CD4-positive, alpha-beta memory T cell (primary cell): ENCODE data around the gene DSTN. TPM values are rescaled to one million over a fixed set of nuclear protein-coding genes. Genes with fewer than 3 reads are reported as not detected.

ENCODE experiments used
- CTCF ChIA-PET: fragments of 350-600 bp; sonication (Branson Sonifier 250); formaldehyde crosslinking; loops from one replicate; lab custom pipeline; 2021; ENCODE audit warnings: inconsistent platforms; ENCODE audit not compliant: partially characterized antibody; lab: Charles Lee
- POLR2A ChIA-PET: fragments of 350-600 bp; sonication (Branson Sonifier 250); formaldehyde crosslinking; loops from one replicate; lab custom pipeline; 2021; ENCODE audit not compliant: partially characterized antibody; lab: Charles Lee
- DNase-seq, 5 donors: peaks; one replicate each; pipeline versions ENCODE4 v3.0.0 to v3.0.0-alpha.2; 2020 to 2022; ENCODE audit warnings: mixed read lengths in 1 of 5
- H3K27ac ChIP-seq: one replicate; pipeline ENCODE4 v1.7.0; 2013; ENCODE audit warnings: low read depth, low read length
- H3K27me3 ChIP-seq: 2 replicates; pipeline ENCODE4 v1.7.0; 2013; ENCODE audit warnings: mild to moderate bottlenecking, low read length, moderate library complexity; ENCODE audit not compliant: insufficient read depth
- H3K36me3 ChIP-seq: 2 replicates; pipeline ENCODE4 v1.7.0; 2013; ENCODE audit warnings: mild to moderate bottlenecking, low read length, moderate library complexity; ENCODE audit not compliant: insufficient read depth
- H3K4me1 ChIP-seq: 2 replicates; pipeline ENCODE4 v1.7.0; 2013; ENCODE audit warnings: mild to moderate bottlenecking, low read length, moderate library complexity; ENCODE audit not compliant: insufficient read depth
- H3K4me3 ChIP-seq, 2 donors: one replicate each; pipeline ENCODE4 v1.7.0; 2013; ENCODE audit warnings: low read length in 2 of 2, mild to moderate bottlenecking in 1 of 2
- H3K9me3 ChIP-seq, 2 donors: one replicate each; pipeline ENCODE4 v1.7.0; 2013; ENCODE audit warnings: low read length in 2 of 2, control low read depth in 1 of 2; ENCODE audit not compliant: control insufficient read depth in 1 of 2
- H3K27ac Mint-ChIP-seq, 7 donors: one replicate each; pipeline ENCODE4 v1.8.0; 2020 to 2021; ENCODE audit warnings: mixed read lengths in 7 of 7, mild to moderate bottlenecking in 6 of 7, inconsistent platforms in 3 of 7, moderate library complexity in 3 of 7
- H3K27me3 Mint-ChIP-seq, 2 donors: one replicate each; pipeline ENCODE4 v1.8.0; 2020 to 2021; ENCODE audit warnings: mixed read lengths in 2 of 2
- H3K36me3 Mint-ChIP-seq, 2 donors: one replicate each; pipeline ENCODE4 v1.8.0; 2020 to 2021; ENCODE audit warnings: mixed read lengths in 2 of 2, inconsistent platforms in 1 of 2, mild to moderate bottlenecking in 1 of 2
- H3K4me1 Mint-ChIP-seq, 4 donors: one replicate each; pipeline ENCODE4 v1.8.0; 2020 to 2021; ENCODE audit warnings: mixed read lengths in 4 of 4, mild to moderate bottlenecking in 1 of 4
- H3K4me3 Mint-ChIP-seq, 8 donors: one replicate each; pipeline ENCODE4 v1.8.0; 2020 to 2021; ENCODE audit warnings: mixed read lengths in 8 of 8, mild to moderate bottlenecking in 7 of 8, moderate library complexity in 6 of 8, inconsistent platforms in 3 of 8
- H3K9me3 Mint-ChIP-seq, 8 donors: one replicate each; pipeline ENCODE4 v1.8.0; 2020 to 2021; ENCODE audit warnings: mixed read lengths in 8 of 8, mild to moderate bottlenecking in 5 of 8, inconsistent platforms in 3 of 8, moderate library complexity in 1 of 8
- intact Hi-C: fragments of 100-400 bp; cut with micrococcal nuclease; formaldehyde crosslinking; loops from one replicate; pipeline ENCODE4 v1.15.1; 2023
- polyA plus RNA-seq, 2 donors: library from polyadenylated mRNA; unstranded; fragments of 300-500 nt; fragmentation: Illumina TruSeq; gene quantifications; one replicate each; pipeline ENCODE4 v1.2.3, GENCODE V29; 2021
- total RNA-seq, 2 experiments: library from RNA; stranded (reverse); gene quantifications; one replicate each; pipeline ENCODE4 v1.2.3, GENCODE V29; 2021

The DSTN gene
- total and polyA plus RNA-seq, 4 experiments from 2014 or later: 43.1 to 212 (median 98.3) TPM

- Histone ChIP-seq H3K9me3 (no peaks in the 10 kb centered on the region), H3K27me3 (no peaks in the 10 kb centered on the region), H3K4me3 (no peak overlapping the region), H3K27ac (no peak overlapping the region), H3K4me1 (peaks cover 5% of the 10 kb centered on the region), H3K36me3 (no peaks in the 10 kb centered on the region)
- intact Hi-C loops: no loop called here
- peak overlapping the region in 1 of 7 donors; percentile 60 for H3K27ac Mint-ChIP-seq
- POLR2A ChIA-PET: no interaction called here
- CTCF ChIA-PET: no interaction called here
- H3K4me1 Mint-ChIP-seq: peaks cover 29 to 57% (median 40%) of the 10 kb centered on the region in 4 donors
- peaks cover 6 to 20% of the 10 kb centered on the region in 2 donors for H3K36me3 Mint-ChIP-seq
- no peak for DNase-seq
- H3K9me3 Mint-ChIP-seq: no peaks in the 10 kb centered on the region
- H3K4me3 Mint-ChIP-seq: no peak overlapping the region
- H3K27me3 Mint-ChIP-seq: no peaks in the 10 kb centered on the region
These were observed 17.9 kb downstream of the DSTN start for GRCh38 chr20:17587824-17588223.

GRCh38 chr20:17589161-17589834 is 19.4 kb downstream of the DSTN start:
- Histone ChIP-seq H3K9me3 (no peaks in the 10 kb centered on the region), H3K27ac (no peak overlapping the region), H3K4me3 (no peak overlapping the region), H3K36me3 (no peaks in the 10 kb centered on the region), H3K27me3 (no peaks in the 10 kb centered on the region), H3K4me1 (peaks cover 5% of the 10 kb centered on the region)
- Mint-ChIP-seq H3K27ac (peak overlapping the region in 2 of 7 donors; percentile 20 to 69), H3K27me3 (no peaks in the 10 kb centered on the region), H3K4me3 (no peak overlapping the region), H3K4me1 (peaks cover 37 to 58% (median 48%) of the 10 kb centered on the region in 4 donors), H3K36me3 (peaks cover 11 to 19% of the 10 kb centered on the region in 2 donors), H3K9me3 (no peaks in the 10 kb centered on the region)
- POLR2A ChIA-PET: no interaction called here
- no peak for DNase-seq
- intact Hi-C loops: no loop called here
- CTCF ChIA-PET: no interaction called here

GRCh38 chr20:17590245-17590644 is 20.4 kb downstream of the DSTN start:
- Histone ChIP-seq H3K36me3 (no peaks in the 10 kb centered on the region), H3K9me3 (no peaks in the 10 kb centered on the region), H3K4me1 (no peaks in the 10 kb centered on the region), H3K27ac (no peak overlapping the region), H3K27me3 (no peaks in the 10 kb centered on the region), H3K4me3 (no peak overlapping the region)
- no peaks in the 10 kb centered on the region for H3K9me3 Mint-ChIP-seq
- H3K4me3 Mint-ChIP-seq: no peak overlapping the region
- intact Hi-C loops: no loop called here
- DNase-seq: no peak
- ChIA-PET CTCF (interaction anchor here (0.6 to 1.4 kb wide), 2 partner anchors 23 to 26 kb away, joined by 3 to 4 read pairs; no protein-coding TSS in a partner anchor), POLR2A (no interaction called here)
- H3K27ac Mint-ChIP-seq: peak overlapping the region in 3 of 7 donors; percentile 8 to 35 (median 33)
- peaks cover 11 to 19% of the 10 kb centered on the region in 2 donors for H3K36me3 Mint-ChIP-seq
- peaks cover 41 to 60% (median 51%) of the 10 kb centered on the region in 4 donors for H3K4me1 Mint-ChIP-seq
- no peaks in the 10 kb centered on the region for H3K27me3 Mint-ChIP-seq

GRCh38 chr20:17593902-17594301 is 24.0 kb downstream of the DSTN start:
- no peaks in the 10 kb centered on the region for H3K9me3 ChIP-seq
- Mint-ChIP-seq H3K27ac (no peak overlapping the region), H3K27me3 (no peaks in the 10 kb centered on the region), H3K4me1 (peaks cover 49 to 63% (median 56%) of the 10 kb centered on the region in 4 donors), H3K9me3 (peaks cover 0 to 3% (median 0%) of the 10 kb centered on the region in 8 donors), H3K36me3 (peaks cover 13 to 18% of the 10 kb centered on the region in 2 donors), H3K4me3 (no peak overlapping the region)
- H3K36me3 ChIP-seq: no peaks in the 10 kb centered on the region
- no peak overlapping the region for H3K4me3 ChIP-seq
- CTCF ChIA-PET: interaction anchor here (0.6 to 1.6 kb wide), 4 partner anchors 17 to 89 kb away, joined by 3 to 4 read pairs (median 3); no protein-coding TSS in a partner anchor
- no peak overlapping the region for H3K27ac ChIP-seq
- no peak for DNase-seq
- H3K27me3 ChIP-seq: no peaks in the 10 kb centered on the region
- intact Hi-C loops: no loop called here
- POLR2A ChIA-PET: interaction anchor here (1.4 kb wide), 1 partner anchor 24 kb away, joined by 4 read pairs; the partner anchor contains the start of gene DSTN
- H3K4me1 ChIP-seq: no peaks in the 10 kb centered on the region

- H3K36me3 Mint-ChIP-seq: peaks cover 13 to 18% of the 10 kb centered on the region in 2 donors
- H3K4me3 Mint-ChIP-seq: no peak overlapping the region
- ChIA-PET CTCF (interaction anchor here (0.9 to 1.6 kb wide), 3 partner anchors 16 to 88 kb away, joined by 3 to 4 read pairs (median 3); no protein-coding TSS in a partner anchor), POLR2A (interaction anchor here (0.6 to 1.4 kb wide), 3 partner anchors 16 to 313 kb away, joined by 3 to 4 read pairs (median 3); partner anchors contain the start of gene DSTN)
- no peaks in the 10 kb centered on the region for H3K27me3 ChIP-seq
- H3K27me3 Mint-ChIP-seq: no peaks in the 10 kb centered on the region
- H3K9me3 Mint-ChIP-seq: peaks cover 0 to 3% (median 0%) of the 10 kb centered on the region in 8 donors
- no peak overlapping the region for H3K4me3 ChIP-seq
- peak overlapping the region in 1 of 7 donors; percentile 33 for H3K27ac Mint-ChIP-seq
- H3K4me1 ChIP-seq: no peaks in the 10 kb centered on the region
- H3K36me3 ChIP-seq: no peaks in the 10 kb centered on the region
- DNase-seq: no peak
- H3K27ac ChIP-seq: no peak overlapping the region
- peaks cover 49 to 65% (median 58%) of the 10 kb centered on the region in 4 donors for H3K4me1 Mint-ChIP-seq
- no peaks in the 10 kb centered on the region for H3K9me3 ChIP-seq
- intact Hi-C loops: no loop called here
These were observed 24.6 kb downstream of the DSTN start for GRCh38 chr20:17594443-17594842.

- POLR2A ChIA-PET: no interaction called here
- Mint-ChIP-seq H3K9me3 (peaks cover 0 to 3% (median 0%) of the 10 kb centered on the region in 8 donors), H3K27me3 (no peaks in the 10 kb centered on the region), H3K36me3 (peaks cover 14 to 24% of the 10 kb centered on the region in 2 donors), H3K4me1 (peaks cover 43 to 64% (median 57%) of the 10 kb centered on the region in 4 donors), H3K4me3 (no peak overlapping the region), H3K27ac (peak overlapping the region in 3 of 7 donors; percentile 8 to 49 (median 39))
- Histone ChIP-seq H3K36me3 (no peaks in the 10 kb centered on the region), H3K27me3 (no peaks in the 10 kb centered on the region), H3K4me1 (no peaks in the 10 kb centered on the region), H3K4me3 (no peak overlapping the region), H3K9me3 (no peaks in the 10 kb centered on the region), H3K27ac (no peak overlapping the region)
- intact Hi-C loops: no loop called here
- CTCF ChIA-PET: no interaction called here
- DNase-seq: no peak
These were observed 26.0 kb downstream of the DSTN start for GRCh38 chr20:17595856-17596255.

- Mint-ChIP-seq H3K27ac (peak overlapping the region in 1 of 7 donors; percentile 57), H3K27me3 (no peaks in the 10 kb centered on the region), H3K4me1 (peaks cover 35 to 66% (median 52%) of the 10 kb centered on the region in 4 donors), H3K4me3 (no peak overlapping the region), H3K9me3 (peaks cover 0 to 3% (median 0%) of the 10 kb centered on the region in 8 donors), H3K36me3 (peaks cover 14 to 20% of the 10 kb centered on the region in 2 donors)
- Histone ChIP-seq H3K36me3 (no peaks in the 10 kb centered on the region), H3K4me3 (no peak overlapping the region), H3K9me3 (no peaks in the 10 kb centered on the region), H3K27me3 (no peaks in the 10 kb centered on the region), H3K27ac (no peak overlapping the region), H3K4me1 (no peaks in the 10 kb centered on the region)
- DNase-seq: no peak
- POLR2A ChIA-PET: no interaction called here
- intact Hi-C loops: no loop called here
- CTCF ChIA-PET: no interaction called here
These were observed 28.2 kb downstream of the DSTN start for GRCh38 chr20:17598013-17598550.
